ENCODE data around the gene CDC42BPB. TPM values are rescaled to one million over a fixed set of nuclear protein-coding genes. Genes with fewer than 3 reads are reported as not detected.

CDC42BPB gene
- total RNA-seq, 1 donor from 2014 or later = 48.2 TPM

GRCh38 chr14:103006991-103007520 lies 50.3 kb downstream of the CDC42BPB start:
- Histone ChIP-seq H3F3A (ENCODE audit: low read depth) (no peaks in the 10 kb centered on the region), H3K4me3 (no peak overlapping the region), H3K9ac (no peak overlapping the region), H3K27me3 (no peaks in the 10 kb centered on the region), H3K79me2 (ENCODE audit: low read depth) (peaks cover 2% of the 10 kb centered on the region), H3K4me1 (no peaks in the 10 kb centered on the region), H3K9me3 (ENCODE audit: low read depth) (no peaks in the 10 kb centered on the region), H3K27ac (no peak overlapping the region), H3K4me2 (no peak overlapping the region), H3K36me3 (no peaks in the 10 kb centered on the region), H4K20me1 (ENCODE audit: low read depth) (peaks cover 6% of the 10 kb centered on the region), H2AFZ (replicated peaks) (no peak overlapping the region)
- TF ChIP-seq CTCF (IDR thresholded peaks at IDR 0.05) (no peak), EZH2 (IDR thresholded peaks at IDR 0.05) (no peak), EZH2phosphoT487 (IDR thresholded peaks at IDR 0.05) (no peak)
- peaks cover 11% of the 10 kb centered on the region for H3K4me1 Mint-ChIP-seq
- H3K4me3 Mint-ChIP-seq = no peak overlapping the region
- no peaks in the 10 kb centered on the region for H3K9me3 Mint-ChIP-seq
- no peak for DNase-seq (ENCODE audit: low spot score)
- H3K27ac Mint-ChIP-seq = no peak overlapping the region
- H3K27me3 Mint-ChIP-seq (ENCODE audit: insufficient read depth, low read depth) = peaks cover 2% of the 10 kb centered on the region
- H3K36me3 Mint-ChIP-seq = peaks cover 26% of the 10 kb centered on the region

DNA sequence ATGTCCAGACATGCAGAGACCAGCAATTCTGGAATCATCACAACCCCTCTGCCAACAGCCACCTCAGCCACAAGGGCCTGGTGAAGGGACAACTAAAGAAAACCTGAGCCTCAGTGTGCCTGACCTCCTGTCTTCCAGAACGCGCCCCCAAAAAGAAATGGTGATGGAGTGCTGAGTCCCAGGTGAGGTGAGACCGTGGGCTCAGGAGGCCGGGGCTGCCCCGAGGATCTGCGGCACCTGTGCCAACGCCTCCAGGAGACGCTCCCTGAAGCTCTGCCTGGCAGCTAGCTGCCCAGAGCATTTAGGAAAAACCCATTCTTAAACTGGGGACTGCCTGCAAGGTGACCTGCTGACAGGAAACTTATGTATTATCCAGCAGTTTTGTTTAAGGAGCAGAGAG lies 51.2 kb downstream of the CDC42BPB start:
- DNase-seq (ENCODE audit: low spot score) = no peak
- Histone ChIP-seq H3K36me3 (no peaks in the 10 kb centered on the region), H3K9me3 (ENCODE audit: low read depth) (no peaks in the 10 kb centered on the region), H3K27me3 (no peaks in the 10 kb centered on the region), H3F3A (ENCODE audit: low read depth) (no peaks in the 10 kb centered on the region), H3K4me3 (no peak overlapping the region), H4K20me1 (ENCODE audit: low read depth) (peaks cover 7% of the 10 kb centered on the region), H3K79me2 (ENCODE audit: low read depth) (no peaks in the 10 kb centered on the region), H2AFZ (replicated peaks) (no peak overlapping the region), H3K4me2 (no peak overlapping the region), H3K4me1 (no peaks in the 10 kb centered on the region), H3K9ac (no peak overlapping the region), H3K27ac (no peak overlapping the region)
- Mint-ChIP-seq H3K4me3 (no peak overlapping the region), H3K4me1 (peaks cover 9% of the 10 kb centered on the region), H3K36me3 (peaks cover 22% of the 10 kb centered on the region), H3K27me3 (ENCODE audit: insufficient read depth, low read depth) (peaks cover 2% of the 10 kb centered on the region), H3K9me3 (no peaks in the 10 kb centered on the region), H3K27ac (no peak overlapping the region)
- TF ChIP-seq EZH2phosphoT487 (IDR thresholded peaks at IDR 0.05) = no peak
- no peak for TF ChIP-seq EZH2 (IDR thresholded peaks at IDR 0.05)
- no peak for TF ChIP-seq CTCF (IDR thresholded peaks at IDR 0.05)

DNA sequence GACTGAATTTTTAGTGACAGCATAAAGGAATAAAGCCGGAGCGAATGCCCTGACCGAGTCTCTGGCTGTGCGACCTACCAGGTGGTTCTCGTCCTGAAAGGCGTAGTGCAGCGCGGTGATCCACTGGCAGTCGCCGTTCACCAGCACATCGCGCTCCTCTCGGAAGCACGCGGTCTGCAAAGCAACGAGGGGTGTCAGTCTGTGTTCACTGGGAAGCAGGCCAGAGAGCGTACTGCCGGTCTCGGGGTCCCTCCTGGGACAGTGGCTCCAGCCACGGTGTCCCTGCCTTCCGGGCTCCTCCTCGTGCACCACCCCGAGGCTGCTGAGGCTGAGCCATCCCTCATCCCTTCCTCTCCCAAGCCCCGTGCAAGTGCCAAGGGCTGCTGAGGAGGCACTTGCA lies 53.5 kb downstream of the CDC42BPB start:
- Histone ChIP-seq H2AFZ (replicated peaks) (no peak overlapping the region), H3K27me3 (no peaks in the 10 kb centered on the region), H3K4me3 (no peak overlapping the region), H3K9me3 (ENCODE audit: low read depth) (no peaks in the 10 kb centered on the region), H3K79me2 (ENCODE audit: low read depth) (no peaks in the 10 kb centered on the region), H4K20me1 (ENCODE audit: low read depth) (peaks cover 5% of the 10 kb centered on the region), H3K4me1 (no peaks in the 10 kb centered on the region), H3F3A (ENCODE audit: low read depth) (no peaks in the 10 kb centered on the region), H3K27ac (no peak overlapping the region), H3K4me2 (no peak overlapping the region), H3K9ac (no peak overlapping the region), H3K36me3 (no peaks in the 10 kb centered on the region)
- Mint-ChIP-seq H3K36me3 (peaks cover 27% of the 10 kb centered on the region), H3K27me3 (ENCODE audit: insufficient read depth, low read depth) (peaks cover 2% of the 10 kb centered on the region), H3K27ac (no peak overlapping the region), H3K4me1 (peaks cover 5% of the 10 kb centered on the region), H3K4me3 (no peak overlapping the region), H3K9me3 (no peaks in the 10 kb centered on the region)
- no peak for TF ChIP-seq EZH2phosphoT487 (IDR thresholded peaks at IDR 0.05)
- TF ChIP-seq EZH2 (IDR thresholded peaks at IDR 0.05) = no peak
- TF ChIP-seq CTCF (IDR thresholded peaks at IDR 0.05) = no peak
- no peak for DNase-seq (ENCODE audit: low spot score)

All from neural progenitor cell (in vitro differentiated cells).